Activated B cell treated with CpG ODN at 0.5 μM for 24 hours (primary cell): ENCODE measurements around the gene CDCP1. TPM values are rescaled to one million over a fixed set of nuclear protein-coding genes. Genes with fewer than 3 reads are reported as not detected.

Experiments
- ATAC-seq: fragments of 200-7000 bp; cut with Tn5 transposase; one replicate; pipeline ENCODE4 v1.10.0; 2021; ENCODE audit warnings: low read depth, mild to moderate bottlenecking, moderate library complexity
- CTCF ChIA-PET: fragments of 350-600 bp; sonication (Branson Sonifier 250); formaldehyde crosslinking; loops from one replicate; lab custom pipeline; 2021; ENCODE audit warnings: antibody characterized with exemption; lab: Charles Lee
- POLR2A ChIA-PET: fragments of 350-600 bp; sonication (Branson Sonifier 250); formaldehyde crosslinking; loops from one replicate; lab custom pipeline; 2021; ENCODE audit warnings: antibody characterized with exemption; lab: Charles Lee
- DNase-seq: peaks from one replicate; pipeline ENCODE4 v3.0.0; 2022
- H3K27ac Mint-ChIP-seq: one replicate; pipeline ENCODE4 v1.8.0; 2020; ENCODE audit warnings: mixed read lengths
- H3K27me3 Mint-ChIP-seq: one replicate; pipeline ENCODE4 v1.8.0; 2021; ENCODE audit warnings: mixed read lengths
- H3K36me3 Mint-ChIP-seq: one replicate; pipeline ENCODE4 v1.8.0; 2021; ENCODE audit warnings: low read depth, mixed read lengths
- H3K4me1 Mint-ChIP-seq: one replicate; pipeline ENCODE4 v1.8.0; 2021; ENCODE audit warnings: mixed read lengths
- H3K4me3 Mint-ChIP-seq: one replicate; pipeline ENCODE4 v1.8.0; 2020; ENCODE audit warnings: mild to moderate bottlenecking, mixed read lengths
- H3K9me3 Mint-ChIP-seq: one replicate; pipeline ENCODE4 v1.8.0; 2020; ENCODE audit warnings: mixed read lengths
- intact Hi-C: fragments of 100-400 bp; cut with micrococcal nuclease; formaldehyde crosslinking; loops from one replicate; pipeline ENCODE4 v1.15.1; 2024
- total RNA-seq: library from RNA; stranded (reverse); gene quantifications from 2 replicates; pipeline ENCODE4 v1.2.3, GENCODE V29; 2022
- TF ChIP-seq, protein P1 (sequence below): fragments of 200-600 bp; IDR thresholded peaks from one replicate; pipeline ENCODE4 v1.8.0; 2022; ENCODE audit warnings: antibody characterized with exemption, mild to moderate bottlenecking

The CDCP1 gene
- total RNA-seq, 1 donor from 2014 or later: not detected

- CTCF ChIA-PET: no interaction called here
- no peak overlapping the region for H3K4me3 Mint-ChIP-seq
- no peak overlapping the region for H3K27ac Mint-ChIP-seq
- intact Hi-C loops: no loop called here
- peaks cover 12% of the 10 kb centered on the region for H3K27me3 Mint-ChIP-seq
- POLR2A ChIA-PET: no interaction called here
- DNase-seq (no peak), ATAC-seq (no peak)
- TF ChIP-seq, protein P1, sequence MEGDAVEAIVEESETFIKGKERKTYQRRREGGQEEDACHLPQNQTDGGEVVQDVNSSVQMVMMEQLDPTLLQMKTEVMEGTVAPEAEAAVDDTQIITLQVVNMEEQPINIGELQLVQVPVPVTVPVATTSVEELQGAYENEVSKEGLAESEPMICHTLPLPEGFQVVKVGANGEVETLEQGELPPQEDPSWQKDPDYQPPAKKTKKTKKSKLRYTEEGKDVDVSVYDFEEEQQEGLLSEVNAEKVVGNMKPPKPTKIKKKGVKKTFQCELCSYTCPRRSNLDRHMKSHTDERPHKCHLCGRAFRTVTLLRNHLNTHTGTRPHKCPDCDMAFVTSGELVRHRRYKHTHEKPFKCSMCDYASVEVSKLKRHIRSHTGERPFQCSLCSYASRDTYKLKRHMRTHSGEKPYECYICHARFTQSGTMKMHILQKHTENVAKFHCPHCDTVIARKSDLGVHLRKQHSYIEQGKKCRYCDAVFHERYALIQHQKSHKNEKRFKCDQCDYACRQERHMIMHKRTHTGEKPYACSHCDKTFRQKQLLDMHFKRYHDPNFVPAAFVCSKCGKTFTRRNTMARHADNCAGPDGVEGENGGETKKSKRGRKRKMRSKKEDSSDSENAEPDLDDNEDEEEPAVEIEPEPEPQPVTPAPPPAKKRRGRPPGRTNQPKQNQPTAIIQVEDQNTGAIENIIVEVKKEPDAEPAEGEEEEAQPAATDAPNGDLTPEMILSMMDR: no peak
- H3K9me3 Mint-ChIP-seq: no peaks in the 10 kb centered on the region
- no peaks in the 10 kb centered on the region for H3K36me3 Mint-ChIP-seq
- no peaks in the 10 kb centered on the region for H3K4me1 Mint-ChIP-seq
These were observed 33.0 kb upstream of the CDCP1 start for GRCh38 chr3:45179163-45179562.

DNA sequence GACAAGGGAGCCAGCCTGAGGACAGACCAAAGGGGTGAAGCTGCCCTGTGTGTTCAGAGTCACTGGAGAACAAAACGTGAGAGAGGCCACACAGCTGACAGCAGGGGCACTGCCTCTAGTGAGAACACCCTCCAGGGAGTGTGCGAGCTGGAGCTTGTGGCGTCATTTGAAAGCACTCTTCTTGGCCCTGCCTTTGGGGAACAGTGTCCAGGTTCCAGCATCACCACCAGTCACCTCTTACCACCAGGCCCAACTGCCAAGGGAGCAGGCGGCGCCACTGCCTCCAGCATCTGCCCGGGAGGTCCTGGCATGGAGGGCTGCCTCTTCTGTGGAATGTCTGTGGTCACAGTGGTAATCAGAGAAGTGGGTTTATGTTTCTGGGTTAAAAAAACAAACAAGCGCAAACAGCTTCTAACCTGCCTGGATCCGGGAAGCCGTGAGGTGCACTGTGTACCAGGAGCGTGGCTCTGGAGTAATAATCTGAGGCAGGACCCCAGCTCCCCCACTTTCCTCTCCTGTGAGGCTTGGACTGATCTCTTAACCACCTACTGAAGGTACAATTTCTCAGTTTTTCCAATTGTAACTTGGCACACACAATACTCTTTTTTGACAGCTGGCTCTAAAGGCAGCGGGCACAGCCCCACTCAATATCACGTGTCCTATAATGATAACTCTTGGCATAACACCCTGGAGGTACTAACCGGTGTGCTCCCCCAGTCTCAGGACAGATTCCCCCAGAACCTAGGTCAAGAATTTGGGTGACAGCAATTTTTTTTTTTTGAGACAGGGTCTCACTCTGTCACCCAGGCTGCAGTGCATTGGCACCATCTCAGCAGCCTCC is 32.2 kb upstream of the CDCP1 start:
- ATAC-seq: no peak
- Mint-ChIP-seq H3K4me1 (no peaks in the 10 kb centered on the region), H3K27ac (no peak overlapping the region), H3K36me3 (no peaks in the 10 kb centered on the region), H3K27me3 (peaks cover 12% of the 10 kb centered on the region), H3K4me3 (no peak overlapping the region), H3K9me3 (no peaks in the 10 kb centered on the region)
- intact Hi-C loops: no loop called here
- CTCF ChIA-PET: no interaction called here
- TF ChIP-seq, protein P1: no peak
- POLR2A ChIA-PET: no interaction called here
- DNase-seq: no peak

DNA sequence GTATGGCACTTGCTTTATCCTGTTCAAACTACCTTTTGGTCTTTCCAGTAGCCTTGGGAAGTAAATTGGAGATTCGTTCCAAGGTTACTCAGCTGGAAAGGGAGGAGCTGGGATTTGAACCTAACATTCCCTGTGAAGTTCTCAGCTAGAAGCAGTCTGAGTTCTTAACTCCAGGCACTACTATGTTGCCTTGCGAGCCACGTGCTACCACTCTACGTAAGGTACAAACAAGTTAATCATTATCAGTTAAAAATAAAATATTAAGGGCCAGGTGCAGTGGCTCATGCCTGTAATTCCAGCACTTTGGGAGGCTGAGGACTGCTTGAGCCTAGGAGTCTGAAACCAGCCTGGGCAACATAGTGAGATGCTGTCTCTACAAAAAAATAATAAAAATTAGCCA is 30.7 kb upstream of the CDCP1 start:
- H3K27ac Mint-ChIP-seq: no peak overlapping the region
- ChIA-PET CTCF (no interaction called here), POLR2A (no interaction called here)

GRCh38 chr3:45174234-45174633 is 28.1 kb upstream of the CDCP1 start:
- intact Hi-C loops: no loop called here
- Mint-ChIP-seq H3K36me3 (no peaks in the 10 kb centered on the region), H3K9me3 (no peaks in the 10 kb centered on the region), H3K4me1 (no peaks in the 10 kb centered on the region), H3K4me3 (no peak overlapping the region), H3K27me3 (peaks cover 11% of the 10 kb centered on the region), H3K27ac (no peak overlapping the region)
- no peak for DNase-seq
- TF ChIP-seq, protein P1: no peak
- CTCF ChIA-PET: no interaction called here
- no peak for ATAC-seq
- POLR2A ChIA-PET: no interaction called here

More for the DNA sequence above, 30.7 kb upstream of the CDCP1 start:
- Mint-ChIP-seq H3K9me3 (no peaks in the 10 kb centered on the region), H3K4me1 (no peaks in the 10 kb centered on the region), H3K27me3 (peaks cover 13% of the 10 kb centered on the region), H3K36me3 (no peaks in the 10 kb centered on the region), H3K4me3 (no peak overlapping the region)
- no peak for ATAC-seq
- intact Hi-C loops: no loop called here
- TF ChIP-seq, protein P1: no peak
- no peak for DNase-seq

DNA sequence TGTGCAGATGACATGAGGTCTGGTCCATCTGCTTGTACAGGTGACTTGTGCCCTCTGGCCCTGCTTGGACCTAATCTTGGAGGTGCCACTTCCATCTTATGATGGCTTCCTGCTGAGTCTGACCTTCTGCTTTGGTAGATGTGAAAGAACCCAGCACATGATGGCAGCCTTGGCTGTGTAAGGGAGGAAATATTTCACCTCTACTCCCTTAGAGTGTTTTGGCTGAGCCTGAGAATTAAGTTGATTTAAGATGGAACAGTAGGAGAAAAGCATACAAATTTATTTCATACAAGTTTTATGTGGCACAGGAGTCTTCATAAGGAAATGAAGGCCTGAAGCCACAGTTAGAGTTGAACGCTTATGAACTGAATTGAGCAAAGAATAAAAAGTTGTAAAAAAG is 27.6 kb upstream of the CDCP1 start:
- POLR2A ChIA-PET: no interaction called here
- DNase-seq (no peak), ATAC-seq (no peak)
- peaks cover 13% of the 10 kb centered on the region for H3K27me3 Mint-ChIP-seq
- no peaks in the 10 kb centered on the region for H3K4me1 Mint-ChIP-seq
- H3K36me3 Mint-ChIP-seq: no peaks in the 10 kb centered on the region
- no peak overlapping the region for H3K4me3 Mint-ChIP-seq
- intact Hi-C loops: no loop called here
- CTCF ChIA-PET: no interaction called here
- no peak overlapping the region for H3K27ac Mint-ChIP-seq
- TF ChIP-seq, protein P1: no peak
- H3K9me3 Mint-ChIP-seq: no peaks in the 10 kb centered on the region
